ENCODE data around the gene BABAM2.

The BABAM2 gene

GRCh38 chr2:28282861-28283646 is 392.5 kb downstream of the BABAM2 start:
- Histone ChIP-seq H3K9me2 (replicated peaks; ENCODE audit: insufficient read depth, low read length) (no peaks in the 10 kb centered on the region), H3K4me2 (ENCODE audit: low read depth, low read length) (no peak overlapping the region), H3K79me2 (ENCODE audit: low read length) (no peaks in the 10 kb centered on the region), H3K9ac (ENCODE audit: low read length) (no peak overlapping the region), H3K4me3 (ENCODE audit: low read length) (no peak overlapping the region), H3K27ac (ENCODE audit: low read length) (no peak overlapping the region), H3K27me3 (replicated peaks; ENCODE audit: insufficient read depth, low read length) (no peaks in the 10 kb centered on the region), H2AFZ (ENCODE audit: low read length) (no peak overlapping the region), H3K4me1 (ENCODE audit: low read length) (no peaks in the 10 kb centered on the region), H4K20me1 (ENCODE audit: insufficient read depth, low read length) (no peaks in the 10 kb centered on the region), H3K9me3 (replicated peaks; ENCODE audit: insufficient read depth, low read length) (no peaks in the 10 kb centered on the region), H3K36me3 (replicated peaks; ENCODE audit: insufficient read depth, low read length) (no peaks in the 10 kb centered on the region), H3F3A (ENCODE audit: insufficient read depth, low read length) (no peaks in the 10 kb centered on the region)
- TF ChIP-seq, protein P1, sequence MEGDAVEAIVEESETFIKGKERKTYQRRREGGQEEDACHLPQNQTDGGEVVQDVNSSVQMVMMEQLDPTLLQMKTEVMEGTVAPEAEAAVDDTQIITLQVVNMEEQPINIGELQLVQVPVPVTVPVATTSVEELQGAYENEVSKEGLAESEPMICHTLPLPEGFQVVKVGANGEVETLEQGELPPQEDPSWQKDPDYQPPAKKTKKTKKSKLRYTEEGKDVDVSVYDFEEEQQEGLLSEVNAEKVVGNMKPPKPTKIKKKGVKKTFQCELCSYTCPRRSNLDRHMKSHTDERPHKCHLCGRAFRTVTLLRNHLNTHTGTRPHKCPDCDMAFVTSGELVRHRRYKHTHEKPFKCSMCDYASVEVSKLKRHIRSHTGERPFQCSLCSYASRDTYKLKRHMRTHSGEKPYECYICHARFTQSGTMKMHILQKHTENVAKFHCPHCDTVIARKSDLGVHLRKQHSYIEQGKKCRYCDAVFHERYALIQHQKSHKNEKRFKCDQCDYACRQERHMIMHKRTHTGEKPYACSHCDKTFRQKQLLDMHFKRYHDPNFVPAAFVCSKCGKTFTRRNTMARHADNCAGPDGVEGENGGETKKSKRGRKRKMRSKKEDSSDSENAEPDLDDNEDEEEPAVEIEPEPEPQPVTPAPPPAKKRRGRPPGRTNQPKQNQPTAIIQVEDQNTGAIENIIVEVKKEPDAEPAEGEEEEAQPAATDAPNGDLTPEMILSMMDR (IDR thresholded peaks at IDR 0.05; ENCODE audit: low read length), result no peak
- TF ChIP-seq EZH2 (optimal IDR thresholded peaks at IDR 0.05; ENCODE audit: low read depth, low read length), result no peak
- TF ChIP-seq EZH2phosphoT487 (IDR thresholded peaks at IDR 0.05; ENCODE audit: low read length), result no peak
- DNase-seq, result no peak

DNA sequence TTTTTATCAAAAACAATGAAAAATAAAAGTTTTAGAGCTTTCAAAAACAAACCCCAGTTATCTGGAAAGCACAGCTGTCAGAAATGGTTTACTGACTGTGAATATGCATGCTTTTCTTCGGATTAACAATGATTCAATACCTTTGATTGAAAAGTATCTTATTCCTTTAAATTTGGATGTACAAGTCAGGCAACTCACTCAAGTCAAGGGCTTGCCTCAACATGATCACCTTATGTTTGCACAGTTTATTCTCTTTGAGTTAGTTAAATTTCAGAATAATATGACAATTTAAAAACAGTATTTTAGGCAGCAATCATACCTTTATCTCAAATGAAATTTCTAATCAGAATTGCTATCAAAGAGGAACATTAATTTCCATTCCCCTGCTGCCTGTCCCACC is 393.3 kb downstream of the BABAM2 start:
- Histone ChIP-seq H3K27ac (ENCODE audit: low read length) (no peak overlapping the region), H3K36me3 (replicated peaks; ENCODE audit: insufficient read depth, low read length) (no peaks in the 10 kb centered on the region), H3K9ac (ENCODE audit: low read length) (no peak overlapping the region), H3F3A (ENCODE audit: insufficient read depth, low read length) (no peaks in the 10 kb centered on the region), H3K9me2 (replicated peaks; ENCODE audit: insufficient read depth, low read length) (no peaks in the 10 kb centered on the region), H3K79me2 (ENCODE audit: low read length) (no peaks in the 10 kb centered on the region), H3K27me3 (replicated peaks; ENCODE audit: insufficient read depth, low read length) (no peaks in the 10 kb centered on the region), H3K9me3 (replicated peaks; ENCODE audit: insufficient read depth, low read length) (no peaks in the 10 kb centered on the region), H3K4me3 (ENCODE audit: low read length) (no peak overlapping the region), H4K20me1 (ENCODE audit: insufficient read depth, low read length) (no peaks in the 10 kb centered on the region), H3K4me1 (ENCODE audit: low read length) (no peaks in the 10 kb centered on the region), H2AFZ (ENCODE audit: low read length) (no peak overlapping the region), H3K4me2 (ENCODE audit: low read depth, low read length) (no peak overlapping the region)
- no peak for TF ChIP-seq EZH2 (optimal IDR thresholded peaks at IDR 0.05; ENCODE audit: low read depth, low read length)
- TF ChIP-seq, protein P1 (IDR thresholded peaks at IDR 0.05; ENCODE audit: low read length), result no peak
- no peak for TF ChIP-seq EZH2phosphoT487 (IDR thresholded peaks at IDR 0.05; ENCODE audit: low read length)
- DNase-seq, result no peak

DNA sequence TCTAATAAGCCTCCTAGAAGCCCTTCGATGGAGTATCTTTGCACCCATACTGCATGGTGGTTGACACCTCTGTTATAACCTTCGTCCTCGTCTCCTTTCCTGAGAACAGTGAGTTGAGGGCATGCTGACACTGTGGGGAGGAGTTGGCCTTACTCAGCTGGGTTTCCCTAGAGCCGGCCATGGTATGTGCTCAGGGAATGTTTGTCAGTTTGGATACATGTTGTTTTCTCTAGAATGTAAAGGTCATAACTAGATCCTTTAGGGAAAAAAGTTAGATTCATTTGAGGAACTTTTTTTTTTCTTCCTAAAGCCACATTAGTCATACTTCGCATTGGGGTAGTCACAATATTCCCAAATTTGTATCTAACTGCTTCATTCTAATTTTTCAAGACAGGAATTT is 396.1 kb downstream of the BABAM2 start:
- Histone ChIP-seq H3K4me2 (ENCODE audit: low read depth, low read length) (no peak overlapping the region), H3K9ac (ENCODE audit: low read length) (no peak overlapping the region), H3K27ac (ENCODE audit: low read length) (no peak overlapping the region), H3K9me2 (replicated peaks; ENCODE audit: insufficient read depth, low read length) (no peaks in the 10 kb centered on the region), H3K9me3 (replicated peaks; ENCODE audit: insufficient read depth, low read length) (no peaks in the 10 kb centered on the region), H3K36me3 (replicated peaks; ENCODE audit: insufficient read depth, low read length) (no peaks in the 10 kb centered on the region), H3K4me1 (ENCODE audit: low read length) (no peaks in the 10 kb centered on the region), H3K79me2 (ENCODE audit: low read length) (no peaks in the 10 kb centered on the region), H2AFZ (ENCODE audit: low read length) (no peak overlapping the region), H3K4me3 (ENCODE audit: low read length) (no peak overlapping the region), H3K27me3 (replicated peaks; ENCODE audit: insufficient read depth, low read length) (no peaks in the 10 kb centered on the region), H3F3A (ENCODE audit: insufficient read depth, low read length) (no peaks in the 10 kb centered on the region), H4K20me1 (ENCODE audit: insufficient read depth, low read length) (no peaks in the 10 kb centered on the region)
- TF ChIP-seq, protein P1 (IDR thresholded peaks at IDR 0.05; ENCODE audit: low read length), result no peak
- TF ChIP-seq EZH2 (optimal IDR thresholded peaks at IDR 0.05; ENCODE audit: low read depth, low read length), result no peak
- TF ChIP-seq EZH2phosphoT487 (IDR thresholded peaks at IDR 0.05; ENCODE audit: low read length), result no peak
- no peak for DNase-seq
